Bronchial epithelial cell (primary cell): ENCODE results near the gene FANCM. TPM values are rescaled to one million over a fixed set of nuclear protein-coding genes. Genes with fewer than 3 reads are reported as not detected.

ENCODE experiments used
- DNase-seq: peaks from one replicate; pipeline ENCODE4 v3.0.0-alpha.2; 2010; ENCODE audit warnings: low read depth
- FAIRE-seq: peaks from 2 replicates; lab custom pipeline; 2011; peaks lifted over from hg19 to GRCh38; lab: Jason Lieb, UNC
- H3K27me3 ChIP-seq: 2 replicates; pipeline ENCODE4 v1.5.1; 2011; ENCODE audit warnings: low read length; ENCODE audit not compliant: control insufficient read depth, insufficient read depth
- H3K36me3 ChIP-seq: 2 replicates; pipeline ENCODE4 v1.5.1; 2011; ENCODE audit warnings: low read length; ENCODE audit not compliant: control insufficient read depth, insufficient read depth
- H3K4me3 ChIP-seq: 2 replicates; pipeline ENCODE4 v1.5.1; 2011; ENCODE audit warnings: mild to moderate bottlenecking, low read depth, low read length, control low read depth
- CTCF ChIP-seq: IDR thresholded peaks from 2 replicates; pipeline ENCODE4 v1.5.1; 2011; ENCODE audit warnings: mild to moderate bottlenecking, moderate library complexity, low read length, control low read depth, inconsistent platforms; ENCODE audit not compliant: insufficient read depth, severe bottlenecking
- total RNA-seq: library from RNA; depleted of rRNA; stranded (reverse); fragments of >200 nt; gene quantifications from 2 replicates; pipeline ENCODE4 v1.2.1, GENCODE V29; 2014

Gene FANCM
- total RNA-seq, 1 donor from 2014 or later: 2.9 TPM

GRCh38 chr14:45222485-45223262 lies 86.9 kb downstream of the FANCM start:
- TF ChIP-seq CTCF: no peak
- no peak for DNase-seq
- H3K4me3 ChIP-seq: no peak overlapping the region
- H3K27me3 ChIP-seq: no peaks in the 10 kb centered on the region
- peaks cover 2% of the 10 kb centered on the region for H3K36me3 ChIP-seq
- FAIRE-seq: peak; percentile 18

GRCh38 chr14:45227566-45227965 lies 91.8 kb downstream of the FANCM start:
- no peak overlapping the region for H3K4me3 ChIP-seq
- H3K27me3 ChIP-seq: no peaks in the 10 kb centered on the region
- no peak for DNase-seq
- no peak for FAIRE-seq
- no peaks in the 10 kb centered on the region for H3K36me3 ChIP-seq
- no peak for TF ChIP-seq CTCF

GRCh38 chr14:45238988-45239387 lies 103.3 kb downstream of the FANCM start:
- TF ChIP-seq CTCF: no peak
- H3K36me3 ChIP-seq: peaks cover 2% of the 10 kb centered on the region
- H3K4me3 ChIP-seq: no peak overlapping the region
- H3K27me3 ChIP-seq: no peaks in the 10 kb centered on the region
- DNase-seq (no peak), FAIRE-seq (no peak)

GRCh38 chr14:45242706-45243105 lies 107.0 kb downstream of the FANCM start:
- no peak for FAIRE-seq
- no peak overlapping the region for H3K4me3 ChIP-seq
- DNase-seq: no peak
- no peaks in the 10 kb centered on the region for H3K36me3 ChIP-seq
- H3K27me3 ChIP-seq: no peaks in the 10 kb centered on the region
- no peak for TF ChIP-seq CTCF

GRCh38 chr14:45246151-45246550 lies 110.4 kb downstream of the FANCM start:
- DNase-seq: no peak
- Histone ChIP-seq H3K27me3 (no peaks in the 10 kb centered on the region), H3K36me3 (no peaks in the 10 kb centered on the region), H3K4me3 (no peak overlapping the region)
- TF ChIP-seq CTCF: no peak
- no peak for FAIRE-seq

GRCh38 chr14:45246691-45247090 lies 111.0 kb downstream of the FANCM start:
- no peak for FAIRE-seq
- no peak for TF ChIP-seq CTCF
- H3K27me3 ChIP-seq: no peaks in the 10 kb centered on the region

More at GRCh38 chr14:45246691-45247090, 111.0 kb downstream of the FANCM start:
- H3K36me3 ChIP-seq: no peaks in the 10 kb centered on the region
- DNase-seq: no peak
- H3K4me3 ChIP-seq: no peak overlapping the region
